ENCODE measurements around the gene KAZN. TPM values are rescaled to one million over a fixed set of nuclear protein-coding genes. Genes with fewer than 3 reads are reported as not detected.

KAZN gene
- total RNA-seq, 1 donor: 3.9 TPM

DNA sequence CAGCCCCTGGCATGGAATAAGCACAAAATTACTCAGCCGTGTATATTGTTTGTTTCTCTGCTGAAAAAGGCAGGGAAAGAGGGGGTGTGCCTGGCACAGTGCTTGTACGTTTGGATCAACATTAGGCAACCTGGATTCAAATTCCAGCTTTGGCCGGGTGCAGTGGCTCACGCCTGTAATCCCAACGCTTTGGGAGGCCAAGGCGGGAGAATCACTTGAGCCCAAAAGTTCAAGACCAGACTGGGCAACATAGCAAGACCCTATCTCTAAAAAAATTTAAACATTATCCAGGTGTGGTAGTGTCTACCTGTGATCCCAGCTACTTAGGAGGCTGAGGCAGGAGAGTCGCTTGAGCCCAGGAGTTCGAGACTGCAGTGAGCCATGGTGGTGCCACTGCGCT lies 402.2 kb downstream of the KAZN start:
- no peak overlapping the region for H3K4me3 ChIP-seq (ENCODE audit: low read depth, low read length)
- TF ChIP-seq, protein P1, sequence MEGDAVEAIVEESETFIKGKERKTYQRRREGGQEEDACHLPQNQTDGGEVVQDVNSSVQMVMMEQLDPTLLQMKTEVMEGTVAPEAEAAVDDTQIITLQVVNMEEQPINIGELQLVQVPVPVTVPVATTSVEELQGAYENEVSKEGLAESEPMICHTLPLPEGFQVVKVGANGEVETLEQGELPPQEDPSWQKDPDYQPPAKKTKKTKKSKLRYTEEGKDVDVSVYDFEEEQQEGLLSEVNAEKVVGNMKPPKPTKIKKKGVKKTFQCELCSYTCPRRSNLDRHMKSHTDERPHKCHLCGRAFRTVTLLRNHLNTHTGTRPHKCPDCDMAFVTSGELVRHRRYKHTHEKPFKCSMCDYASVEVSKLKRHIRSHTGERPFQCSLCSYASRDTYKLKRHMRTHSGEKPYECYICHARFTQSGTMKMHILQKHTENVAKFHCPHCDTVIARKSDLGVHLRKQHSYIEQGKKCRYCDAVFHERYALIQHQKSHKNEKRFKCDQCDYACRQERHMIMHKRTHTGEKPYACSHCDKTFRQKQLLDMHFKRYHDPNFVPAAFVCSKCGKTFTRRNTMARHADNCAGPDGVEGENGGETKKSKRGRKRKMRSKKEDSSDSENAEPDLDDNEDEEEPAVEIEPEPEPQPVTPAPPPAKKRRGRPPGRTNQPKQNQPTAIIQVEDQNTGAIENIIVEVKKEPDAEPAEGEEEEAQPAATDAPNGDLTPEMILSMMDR (IDR thresholded peaks at IDR 0.05; ENCODE audit: insufficient read depth, low read length): no peak
- no peak for DNase-seq (ENCODE audit: low read depth)

DNA sequence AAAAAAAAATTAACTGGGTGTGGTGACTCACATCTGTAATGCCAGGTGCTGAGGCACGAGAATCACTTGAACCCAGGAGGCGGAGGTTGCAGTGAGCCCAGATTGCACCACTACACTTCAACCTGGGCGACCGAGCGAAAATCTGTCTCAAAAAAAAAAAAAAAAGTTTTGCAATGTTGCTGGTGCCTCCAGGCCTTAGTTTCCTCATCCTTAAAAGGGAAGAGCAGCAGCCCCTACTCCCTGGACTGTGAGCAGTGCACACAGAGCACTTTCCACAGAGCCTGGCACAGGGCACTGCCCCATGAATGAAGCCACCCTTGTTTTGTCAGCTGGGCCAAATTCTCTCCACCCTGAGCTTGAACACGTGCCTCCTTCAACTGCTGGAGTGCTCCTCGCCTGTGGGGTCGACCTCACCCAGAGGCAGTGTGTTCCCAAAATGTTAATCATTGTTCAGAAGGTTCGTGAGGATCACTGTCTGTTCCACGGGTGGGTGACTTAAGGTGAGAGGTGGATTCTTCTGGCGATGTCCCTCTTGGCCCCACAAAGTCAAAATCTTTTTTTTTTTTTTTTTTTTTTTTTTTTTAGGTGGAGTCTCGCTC lies 402.9 kb downstream of the KAZN start:
- TF ChIP-seq, protein P1 (IDR thresholded peaks at IDR 0.05; ENCODE audit: insufficient read depth, low read length): no peak
- no peak overlapping the region for H3K4me3 ChIP-seq (ENCODE audit: low read depth, low read length)
- DNase-seq (ENCODE audit: low read depth): no peak

DNA sequence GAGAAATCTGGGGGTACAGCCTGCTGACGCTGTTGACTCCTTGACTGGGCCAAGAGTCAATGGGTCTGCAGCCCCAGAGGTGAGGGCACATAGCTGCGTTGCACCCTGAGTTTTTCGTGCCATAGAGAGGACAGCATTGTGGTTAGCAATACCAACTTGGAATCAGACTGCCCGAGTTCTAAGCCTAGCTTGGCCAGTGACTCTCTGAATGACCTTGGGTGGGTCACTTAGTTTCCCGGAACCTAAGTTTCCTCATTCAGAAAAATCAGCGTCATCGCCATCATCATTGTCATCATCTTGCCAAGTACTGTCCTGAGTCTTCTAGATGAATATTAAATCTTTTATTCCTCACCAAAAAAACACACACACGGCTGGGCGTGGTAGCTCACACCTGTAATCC lies 403.8 kb downstream of the KAZN start:
- TF ChIP-seq, protein P1 (IDR thresholded peaks at IDR 0.05; ENCODE audit: insufficient read depth, low read length): no peak
- H3K4me3 ChIP-seq (ENCODE audit: low read depth, low read length): no peak overlapping the region
- no peak for DNase-seq (ENCODE audit: low read depth)

DNA sequence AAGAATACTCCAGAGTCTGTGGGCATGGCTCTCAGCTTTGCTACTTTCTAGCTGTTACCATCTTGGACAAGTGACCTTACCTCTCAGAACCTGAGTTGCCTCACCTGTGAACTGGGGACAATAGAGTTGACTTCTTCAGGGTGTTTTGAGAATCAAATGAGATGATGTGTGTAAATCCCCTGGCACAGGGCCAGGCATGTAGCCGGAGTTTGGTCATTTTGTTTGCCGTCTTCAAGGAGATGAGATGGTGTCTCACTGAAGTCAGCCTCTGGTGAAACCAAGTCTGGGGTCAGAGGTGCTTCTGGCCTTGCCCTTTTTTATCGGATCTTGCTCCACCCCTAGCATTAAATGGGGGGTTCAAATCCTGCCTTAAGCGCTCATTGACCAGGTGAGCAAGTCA lies 405.9 kb downstream of the KAZN start:
- DNase-seq (ENCODE audit: low read depth): no peak

DNA sequence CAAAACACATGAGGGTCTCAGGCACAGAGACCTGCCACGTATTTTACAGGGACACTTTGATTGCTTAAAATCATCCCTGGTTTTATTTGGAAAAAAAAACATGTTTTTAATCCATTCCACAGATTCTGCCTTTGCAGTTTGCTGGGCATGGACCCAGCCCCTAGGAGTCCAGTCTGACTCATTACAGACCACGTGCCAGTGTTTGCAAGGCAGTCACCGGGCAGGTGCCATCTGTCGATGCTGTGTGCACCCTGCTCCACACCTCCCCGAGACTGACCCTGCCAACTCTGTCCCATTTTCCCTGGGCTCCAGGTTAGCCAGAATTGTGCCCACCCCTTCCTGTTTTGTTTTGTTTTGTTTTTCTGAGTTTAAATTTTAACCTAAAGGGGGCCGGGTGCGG lies 406.6 kb downstream of the KAZN start:
- TF ChIP-seq, protein P1 (IDR thresholded peaks at IDR 0.05; ENCODE audit: insufficient read depth, low read length): no peak
- DNase-seq (ENCODE audit: low read depth): peak; percentile 35

More for the DNA sequence above, 405.9 kb downstream of the KAZN start:
- no peak overlapping the region for H3K4me3 ChIP-seq (ENCODE audit: low read depth, low read length)
- TF ChIP-seq, protein P1 (IDR thresholded peaks at IDR 0.05; ENCODE audit: insufficient read depth, low read length): no peak

DNA sequence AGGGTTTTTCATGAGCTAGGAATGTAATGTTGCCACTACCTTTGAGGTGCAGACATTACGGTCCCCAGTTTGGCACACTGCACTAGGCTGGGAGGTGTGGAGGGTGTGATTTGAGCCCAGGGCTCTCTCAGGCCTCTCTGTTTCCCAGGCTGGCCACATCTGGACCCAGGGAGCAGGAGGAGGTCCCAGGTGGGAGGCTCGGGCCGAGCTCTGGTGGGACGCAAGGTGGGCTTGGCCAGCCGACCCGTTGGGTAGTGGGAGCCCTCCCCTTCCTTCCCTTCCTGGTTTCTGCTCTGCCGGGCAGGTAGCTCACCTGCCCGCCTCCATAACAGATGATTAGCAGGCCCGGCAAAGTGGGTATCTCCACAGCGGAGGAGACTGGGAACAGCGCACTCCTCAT lies 408.9 kb downstream of the KAZN start:
- no peak overlapping the region for H3K4me3 ChIP-seq (ENCODE audit: low read depth, low read length)
- TF ChIP-seq, protein P1 (IDR thresholded peaks at IDR 0.05; ENCODE audit: insufficient read depth, low read length): no peak
- no peak for DNase-seq (ENCODE audit: low read depth)

More for the DNA sequence above, 406.6 kb downstream of the KAZN start:
- H3K4me3 ChIP-seq (ENCODE audit: low read depth, low read length): no peak overlapping the region

DNA sequence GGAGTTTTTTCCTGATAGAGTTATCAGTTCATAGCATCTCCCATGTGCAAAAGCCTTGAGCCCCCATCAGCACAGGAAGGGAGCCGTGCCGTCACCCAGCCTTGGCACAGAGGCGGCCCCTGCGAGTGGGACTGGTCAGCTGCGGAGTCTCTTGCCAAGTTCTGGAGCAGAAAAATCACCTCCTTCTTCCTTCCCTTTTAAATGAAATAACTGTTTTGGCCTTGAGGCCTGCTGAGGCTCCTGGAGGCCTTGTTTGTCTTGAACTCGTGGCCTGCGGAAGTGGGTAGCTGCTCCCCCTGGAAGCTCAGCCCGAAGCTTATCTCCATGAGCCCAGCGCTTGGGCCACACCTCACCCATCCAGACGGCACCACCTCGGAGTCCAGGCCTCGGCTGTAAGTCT lies 409.4 kb downstream of the KAZN start:
- TF ChIP-seq, protein P1 (IDR thresholded peaks at IDR 0.05; ENCODE audit: insufficient read depth, low read length): no peak
- no peak overlapping the region for H3K4me3 ChIP-seq (ENCODE audit: low read depth, low read length)
- DNase-seq (ENCODE audit: low read depth): peak; percentile 40

Data from fibroblast of the aortic adventitia (primary cell).